SK-N-SH (cell line): ENCODE measurements around the gene PTPN2.
"Not testable (repeated sequence)": the region's sequence is repeated elsewhere in the genome, so short reads cannot be mapped to it uniquely, and the experiment has no call there.

Source experiments
- GABPA ChIP-seq: IDR thresholded peaks from 2 replicates; pipeline ENCODE4 v1.4.0; 2012; ENCODE audit warnings: low read depth, mild to moderate bottlenecking
- NRF1 ChIP-seq: IDR thresholded peaks from 2 replicates; pipeline ENCODE4 v1.6.1; 2012; ENCODE audit warnings: low read depth, mild to moderate bottlenecking, low read length
- POLR2AphosphoS5 ChIP-seq: IDR thresholded peaks from 2 replicates; pipeline ENCODE4 v1.6.1; 2012; ENCODE audit warnings: low read depth, low read length
- RXRA ChIP-seq: IDR thresholded peaks from 2 replicates; pipeline ENCODE4 v1.4.0; 2012; ENCODE audit warnings: low read depth, mild to moderate bottlenecking, borderline replicate concordance
- TF ChIP-seq, protein P1 (sequence below): IDR thresholded peaks from 2 replicates; pipeline ENCODE4 v1.4.0; 2012; ENCODE audit warnings: low read depth
- TF ChIP-seq, protein P2 (sequence below): IDR thresholded peaks from 2 replicates; pipeline ENCODE4 v1.6.1; 2012; ENCODE audit warnings: mild to moderate bottlenecking, low read depth, low read length, moderate library complexity
- TF ChIP-seq, protein P3 (sequence below): fragments of 200-600 bp; sonication (generic); IDR thresholded peaks from 2 replicates; pipeline ENCODE4 v1.6.1; 2017; ENCODE audit warnings: antibody characterized with exemption, mild to moderate bottlenecking, moderate library complexity

DNA sequence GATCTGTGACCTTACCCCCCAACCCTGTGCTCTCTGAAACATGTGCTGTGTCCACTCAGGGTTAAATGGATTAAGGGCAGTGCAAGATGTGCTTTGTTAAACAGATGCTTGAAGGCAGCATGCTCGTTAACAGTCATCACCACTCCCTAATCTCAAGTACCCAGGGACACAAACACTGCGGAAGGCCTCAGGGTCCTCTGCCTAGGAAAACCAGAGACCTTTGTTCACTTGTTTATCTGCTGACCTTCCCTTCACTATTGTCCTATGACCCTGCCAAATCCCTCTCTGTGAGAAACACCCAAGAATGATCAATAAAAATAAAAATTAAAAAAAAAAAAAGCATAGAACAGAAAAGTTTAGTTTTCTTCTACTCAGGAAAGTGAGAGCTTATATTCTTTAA lies 9.0 kb downstream of the PTPN2 start:
- not testable (repeated sequence) for TF ChIP-seq GABPA, NRF1, RXRA, POLR2AphosphoS5
- TF ChIP-seq, protein P1, sequence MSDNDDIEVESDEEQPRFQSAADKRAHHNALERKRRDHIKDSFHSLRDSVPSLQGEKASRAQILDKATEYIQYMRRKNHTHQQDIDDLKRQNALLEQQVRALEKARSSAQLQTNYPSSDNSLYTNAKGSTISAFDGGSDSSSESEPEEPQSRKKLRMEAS = not testable (repeated sequence)
- TF ChIP-seq, protein P2, sequence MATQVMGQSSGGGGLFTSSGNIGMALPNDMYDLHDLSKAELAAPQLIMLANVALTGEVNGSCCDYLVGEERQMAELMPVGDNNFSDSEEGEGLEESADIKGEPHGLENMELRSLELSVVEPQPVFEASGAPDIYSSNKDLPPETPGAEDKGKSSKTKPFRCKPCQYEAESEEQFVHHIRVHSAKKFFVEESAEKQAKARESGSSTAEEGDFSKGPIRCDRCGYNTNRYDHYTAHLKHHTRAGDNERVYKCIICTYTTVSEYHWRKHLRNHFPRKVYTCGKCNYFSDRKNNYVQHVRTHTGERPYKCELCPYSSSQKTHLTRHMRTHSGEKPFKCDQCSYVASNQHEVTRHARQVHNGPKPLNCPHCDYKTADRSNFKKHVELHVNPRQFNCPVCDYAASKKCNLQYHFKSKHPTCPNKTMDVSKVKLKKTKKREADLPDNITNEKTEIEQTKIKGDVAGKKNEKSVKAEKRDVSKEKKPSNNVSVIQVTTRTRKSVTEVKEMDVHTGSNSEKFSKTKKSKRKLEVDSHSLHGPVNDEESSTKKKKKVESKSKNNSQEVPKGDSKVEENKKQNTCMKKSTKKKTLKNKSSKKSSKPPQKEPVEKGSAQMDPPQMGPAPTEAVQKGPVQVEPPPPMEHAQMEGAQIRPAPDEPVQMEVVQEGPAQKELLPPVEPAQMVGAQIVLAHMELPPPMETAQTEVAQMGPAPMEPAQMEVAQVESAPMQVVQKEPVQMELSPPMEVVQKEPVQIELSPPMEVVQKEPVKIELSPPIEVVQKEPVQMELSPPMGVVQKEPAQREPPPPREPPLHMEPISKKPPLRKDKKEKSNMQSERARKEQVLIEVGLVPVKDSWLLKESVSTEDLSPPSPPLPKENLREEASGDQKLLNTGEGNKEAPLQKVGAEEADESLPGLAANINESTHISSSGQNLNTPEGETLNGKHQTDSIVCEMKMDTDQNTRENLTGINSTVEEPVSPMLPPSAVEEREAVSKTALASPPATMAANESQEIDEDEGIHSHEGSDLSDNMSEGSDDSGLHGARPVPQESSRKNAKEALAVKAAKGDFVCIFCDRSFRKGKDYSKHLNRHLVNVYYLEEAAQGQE = not testable (repeated sequence)
- TF ChIP-seq, protein P3, sequence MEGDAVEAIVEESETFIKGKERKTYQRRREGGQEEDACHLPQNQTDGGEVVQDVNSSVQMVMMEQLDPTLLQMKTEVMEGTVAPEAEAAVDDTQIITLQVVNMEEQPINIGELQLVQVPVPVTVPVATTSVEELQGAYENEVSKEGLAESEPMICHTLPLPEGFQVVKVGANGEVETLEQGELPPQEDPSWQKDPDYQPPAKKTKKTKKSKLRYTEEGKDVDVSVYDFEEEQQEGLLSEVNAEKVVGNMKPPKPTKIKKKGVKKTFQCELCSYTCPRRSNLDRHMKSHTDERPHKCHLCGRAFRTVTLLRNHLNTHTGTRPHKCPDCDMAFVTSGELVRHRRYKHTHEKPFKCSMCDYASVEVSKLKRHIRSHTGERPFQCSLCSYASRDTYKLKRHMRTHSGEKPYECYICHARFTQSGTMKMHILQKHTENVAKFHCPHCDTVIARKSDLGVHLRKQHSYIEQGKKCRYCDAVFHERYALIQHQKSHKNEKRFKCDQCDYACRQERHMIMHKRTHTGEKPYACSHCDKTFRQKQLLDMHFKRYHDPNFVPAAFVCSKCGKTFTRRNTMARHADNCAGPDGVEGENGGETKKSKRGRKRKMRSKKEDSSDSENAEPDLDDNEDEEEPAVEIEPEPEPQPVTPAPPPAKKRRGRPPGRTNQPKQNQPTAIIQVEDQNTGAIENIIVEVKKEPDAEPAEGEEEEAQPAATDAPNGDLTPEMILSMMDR = not testable (repeated sequence)
